Panc1 (cell line): ENCODE measurements around the gene NAALAD2. TPM values are rescaled to one million over a fixed set of nuclear protein-coding genes. Genes with fewer than 3 reads are reported as not detected.
A peak's percentile ranks its signal among the peaks of the same experiment; 100 is the strongest.

ENCODE experiments used
- ATAC-seq: fragments of 200-7000 bp; cut with Tn5 transposase; 2 replicates; pipeline ENCODE4 v1.9.1; 2020; ENCODE audit warnings: mild to moderate bottlenecking, moderate library complexity
- BruUV-seq: library from RNA; stranded (reverse); fragments of 400-500 nt; replicated peaks from 2 replicates; lab custom pipeline; 2021; lab: Mats Ljungman, UMichigan
- CTCF ChIA-PET: fragments of 300-600 bp; sonication (Branson Sonifier 250); formaldehyde crosslinking; loops from one replicate; lab custom pipeline; 2022; ENCODE audit warnings: antibody characterized with exemption; lab: Charles Lee
- POLR2A ChIA-PET: fragments of 300-600 bp; sonication (Branson Sonifier 250); formaldehyde crosslinking; loops from one replicate; lab custom pipeline; 2022; ENCODE audit warnings: antibody characterized with exemption; lab: Charles Lee
- DNase-seq: peaks from one replicate; pipeline ENCODE4 v3.0.0-alpha.2; 2010; ENCODE audit warnings: low read depth, low spot score
- H3K27ac ChIP-seq: 2 replicates; pipeline ENCODE4 v1.5.1; 2011; ENCODE audit warnings: mild to moderate bottlenecking, low read length, inconsistent platforms
- H3K27me3 ChIP-seq: fragments of 200-500 bp; sonication (Bioruptor generic); 2 replicates; pipeline ENCODE4 v1.6.0; 2014; ENCODE audit warnings: low read length, inconsistent platforms; ENCODE audit not compliant: control insufficient read depth, insufficient read depth
- H3K36me3 ChIP-seq: fragments of 200-500 bp; sonication (Bioruptor generic); 2 replicates; pipeline ENCODE4 v1.5.1; 2014; ENCODE audit warnings: inconsistent platforms, mild to moderate bottlenecking, low read length, moderate library complexity; ENCODE audit not compliant: control insufficient read depth, insufficient read depth
- H3K4me1 ChIP-seq: 2 replicates; pipeline ENCODE4 v1.5.1; 2011; ENCODE audit warnings: inconsistent platforms, mild to moderate bottlenecking, low read length, moderate library complexity; ENCODE audit not compliant: control insufficient read depth, insufficient read depth
- H3K4me3 ChIP-seq, 2 experiments: 2 replicates each; pipeline ENCODE4 v1.5.1; 2011 to 2012; ENCODE audit warnings: low read depth in 2 of 2, low read length in 2 of 2, mild to moderate bottlenecking in 2 of 2, inconsistent platforms in 1 of 2, moderate library complexity in 1 of 2
- H3K9me3 ChIP-seq: fragments of 200-500 bp; sonication (Bioruptor generic); 2 replicates; pipeline ENCODE4 v1.5.1; 2014; ENCODE audit warnings: low read depth, mild to moderate bottlenecking, inconsistent platforms, low read length, moderate library complexity; ENCODE audit not compliant: control insufficient read depth, insufficient read depth
- CTCF ChIP-seq: fragments of 450-650 bp; IDR thresholded peaks from 2 replicates; pipeline ENCODE4 v1.5.1; 2017; ENCODE audit warnings: mild to moderate bottlenecking
- POLR2AphosphoS5 ChIP-seq: IDR thresholded peaks from 2 replicates; pipeline ENCODE4 v1.6.1; 2012; ENCODE audit warnings: mild to moderate bottlenecking, low read depth, low read length, moderate library complexity
- REST ChIP-seq, 2 experiments: IDR thresholded peaks; 2 replicates each; pipeline ENCODE4 v1.6.1; 2011 to 2012; ENCODE audit warnings: low read depth in 2 of 2, control low read depth in 1 of 2, low read length in 1 of 2, mild to moderate bottlenecking in 1 of 2, moderate library complexity in 1 of 2; ENCODE audit not compliant: insufficient read depth in 1 of 2
- SIN3A ChIP-seq: IDR thresholded peaks from 2 replicates; pipeline ENCODE4 v1.6.1; 2012; ENCODE audit warnings: low read depth, mild to moderate bottlenecking, low read length, moderate library complexity, borderline replicate concordance; ENCODE audit not compliant: insufficient read depth
- TCF7L2 ChIP-seq: IDR thresholded peaks from 2 replicates; pipeline ENCODE4 v1.6.1; 2011; ENCODE audit warnings: mild to moderate bottlenecking, low read depth, low read length, inconsistent platforms
- in situ Hi-C: cut with HindIII; loops from 2 replicates; pipeline ENCODE4 v1.10.0; 2016; ENCODE audit warnings: low sequenced_read_pairs, low pct_unique_long_range_greater_than_20kb
- intact Hi-C: fragments of 100-400 bp; cut with micrococcal nuclease; formaldehyde crosslinking; loops from one replicate; pipeline ENCODE4 v1.10.0; 2022; ENCODE audit not compliant: unreplicated experiment
- total RNA-seq: library from RNA; stranded (reverse); gene quantifications from one replicate; pipeline ENCODE4 v1.2.1, GENCODE V29; 2021; ENCODE audit not compliant: unreplicated experiment

Gene NAALAD2
- total RNA-seq, 1 experiment from 2014 or later: not detected

DNA sequence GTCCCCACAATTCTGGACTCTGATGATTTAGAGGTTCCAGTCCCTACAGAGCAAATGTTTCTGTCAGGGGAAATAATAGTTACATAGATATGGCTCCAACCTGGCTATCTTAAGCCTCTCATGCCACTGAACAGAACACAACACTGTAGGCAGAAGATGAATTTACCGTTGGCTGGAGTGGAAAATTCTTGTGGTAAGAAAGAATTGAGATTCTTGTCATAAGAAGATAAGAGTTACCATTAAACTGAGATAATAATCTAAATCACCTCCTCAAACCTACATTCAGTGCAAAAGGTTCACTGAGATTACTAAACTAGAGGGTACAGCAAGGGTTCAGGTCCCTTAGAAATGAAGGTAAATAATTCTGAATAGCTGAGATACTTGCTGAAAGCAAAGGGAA lies 10.1 kb upstream of the NAALAD2 start:
- Histone ChIP-seq H3K9me3 (no peaks in the 10 kb centered on the region), H3K4me1 (no peaks in the 10 kb centered on the region), H3K27me3 (no peaks in the 10 kb centered on the region), H3K4me3 (no peak overlapping the region), H3K27ac (no peak overlapping the region), H3K36me3 (no peaks in the 10 kb centered on the region)
- in situ Hi-C loops (no loop called here), intact Hi-C loops (no loop called here)
- ChIA-PET CTCF (no interaction called here), POLR2A (no interaction called here)
- no TSS peak for BruUV-seq
- TF ChIP-seq CTCF: no peak
- TF ChIP-seq POLR2AphosphoS5: no peak
- TF ChIP-seq SIN3A: no peak
- no peak for TF ChIP-seq REST (IDR thresholded peaks at IDR 0.05; ENCODE audit: insufficient read depth in 1 of 2, low read depth in 2 of 2, low read length in 1 of 2)
- TF ChIP-seq TCF7L2: no peak
- DNase-seq: no peak
- ATAC-seq: no peak

GRCh38 chr11:90124946-90125345 lies 9.5 kb upstream of the NAALAD2 start:
- intact Hi-C loops: no loop called here
- H3K9me3 ChIP-seq: no peaks in the 10 kb centered on the region
- in situ Hi-C loops: no loop called here
- H3K4me3 ChIP-seq: no peak overlapping the region
- no peak for TF ChIP-seq POLR2AphosphoS5
- POLR2A ChIA-PET: no interaction called here
- no peak for ATAC-seq
- no peak overlapping the region for H3K27ac ChIP-seq
- no peaks in the 10 kb centered on the region for H3K4me1 ChIP-seq
- DNase-seq: no peak
- BruUV-seq: no TSS peak
- no peaks in the 10 kb centered on the region; the same call in 1 of the 2 replicates for H3K27me3 ChIP-seq
- H3K36me3 ChIP-seq: no peaks in the 10 kb centered on the region
- CTCF ChIA-PET: no interaction called here

DNA sequence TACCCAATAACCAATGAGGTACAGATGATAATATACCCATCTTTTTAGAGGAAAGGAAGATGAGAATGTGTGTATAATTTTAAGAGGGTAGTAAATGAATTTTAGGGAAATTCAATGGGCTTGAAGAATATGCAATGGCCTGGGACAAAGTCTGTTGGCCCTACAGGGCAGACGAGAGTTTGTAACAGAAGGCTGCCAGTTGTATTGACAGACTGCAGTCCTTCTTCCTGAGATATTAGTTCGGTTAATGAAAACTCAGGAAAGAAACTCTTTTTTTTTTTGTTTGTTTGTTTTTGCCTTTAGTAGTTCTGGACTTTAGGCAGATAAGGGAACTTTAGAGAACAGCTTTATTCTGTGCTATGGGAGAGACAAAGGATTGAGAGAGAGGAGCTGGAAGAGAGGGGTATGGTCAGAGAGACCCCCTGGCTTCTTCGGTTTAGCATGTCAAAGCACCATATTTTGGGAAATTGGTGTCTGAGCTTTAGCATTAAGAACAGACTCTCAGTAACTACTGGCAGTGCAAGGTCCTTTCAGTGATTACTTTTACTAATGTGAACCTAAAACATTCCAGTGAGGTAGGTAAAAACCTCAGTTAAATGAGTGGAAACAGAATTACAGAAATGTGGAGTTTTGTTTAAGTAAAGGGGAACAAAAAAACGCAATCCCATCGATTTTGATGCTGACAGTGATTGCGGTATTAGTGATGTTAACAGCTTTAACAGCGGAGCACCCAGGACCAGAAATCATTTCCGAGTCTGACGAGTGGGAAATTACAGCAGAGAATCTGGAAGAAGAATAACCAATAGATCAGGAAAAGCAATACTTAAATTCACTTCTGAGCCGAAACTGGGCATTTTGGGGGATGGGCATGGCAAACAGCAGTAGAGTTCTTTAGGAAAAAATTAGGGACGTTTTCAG lies 644 bp upstream of the NAALAD2 start:
- CTCF ChIA-PET: no interaction called here
- in situ Hi-C loops (no loop called here), intact Hi-C loops (no loop called here)
- Histone ChIP-seq H3K27ac (no peak overlapping the region), H3K27me3 (peaks cover 40% of the 10 kb centered on the region), H3K36me3 (no peaks in the 10 kb centered on the region), H3K4me3 (peak overlapping the region; percentile 42 to 57), H3K9me3 (no peaks in the 10 kb centered on the region), H3K4me1 (peaks cover 10% of the 10 kb centered on the region)
- ATAC-seq (no peak), DNase-seq (no peak)
- TF ChIP-seq POLR2AphosphoS5 (no peak), SIN3A (no peak), TCF7L2 (no peak), CTCF (no peak), REST (IDR thresholded peaks at IDR 0.05; ENCODE audit: insufficient read depth in 1 of 2, low read depth in 2 of 2, low read length in 1 of 2) (no peak)
- BruUV-seq: no TSS peak
- POLR2A ChIA-PET: no interaction called here
